ENCODE results near the gene RYR2. TPM values are rescaled to one million over a fixed set of nuclear protein-coding genes. Genes with fewer than 3 reads are reported as not detected.
"Not testable (repeated sequence)": the region's sequence is repeated elsewhere in the genome, so short reads cannot be mapped to it uniquely, and the experiment has no call there.

Gene RYR2
- total RNA-seq, 1 donor from 2014 or later, result 572 TPM

- no peak for DNase-seq (ENCODE audit: low spot score)
- intact Hi-C loops (cut with DNase I), result no loop called here
These were observed 732.3 kb downstream of the RYR2 start for GRCh38 chr1:237774246-237774645.

GRCh38 chr1:237779356-237779755 lies 737.4 kb downstream of the RYR2 start:
- DNase-seq (ENCODE audit: low spot score), result no peak
- intact Hi-C loops (cut with DNase I), result no loop called here

- intact Hi-C loops (cut with DNase I), result no loop called here
- no peak for DNase-seq (ENCODE audit: low spot score)
These were observed 744.2 kb downstream of the RYR2 start for GRCh38 chr1:237786066-237786719.

DNA sequence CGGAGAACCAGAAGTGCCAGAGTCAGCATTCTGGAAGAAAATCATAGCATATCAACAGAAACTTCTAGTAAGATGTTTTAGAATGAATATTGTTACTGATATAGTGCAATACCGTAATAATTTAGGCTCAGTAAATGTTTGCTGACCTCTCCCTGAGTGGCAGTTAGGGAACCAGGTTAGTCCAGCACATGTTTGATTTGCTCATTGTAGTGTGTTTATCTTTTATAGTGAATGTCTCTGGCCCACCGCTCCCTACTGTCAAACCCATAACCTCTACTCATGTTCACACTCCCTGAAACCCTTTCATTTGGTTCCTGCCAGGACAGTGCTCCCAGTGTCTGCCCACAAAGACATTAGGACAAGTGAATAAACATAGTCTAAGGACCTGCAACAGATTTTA lies 746.1 kb downstream of the RYR2 start:
- no peak for DNase-seq (ENCODE audit: low spot score)
- intact Hi-C loops (cut with DNase I), result no loop called here

- no peak for DNase-seq (ENCODE audit: low spot score)
- intact Hi-C loops (cut with DNase I), result no loop called here
These were observed 747.6 kb downstream of the RYR2 start for GRCh38 chr1:237789619-237790018.

DNA sequence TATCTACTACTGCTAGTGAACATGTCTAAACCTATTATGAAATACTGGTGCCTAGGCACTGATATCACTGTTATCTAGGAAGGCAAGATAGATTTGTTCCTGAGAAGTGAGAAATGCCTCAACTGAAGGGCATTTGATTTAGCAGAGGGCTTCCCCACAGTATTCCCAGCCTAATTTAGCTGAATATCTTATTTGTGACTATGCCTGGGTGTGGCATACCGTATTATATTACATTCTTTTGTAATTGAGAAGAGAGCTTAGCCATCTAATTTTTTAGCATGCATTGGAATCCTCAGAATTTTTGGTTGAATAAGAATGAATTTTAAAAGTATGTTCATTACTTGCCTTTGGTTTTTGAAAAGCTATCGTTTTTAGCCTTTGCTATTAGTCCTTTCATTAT lies 749.6 kb downstream of the RYR2 start:
- intact Hi-C loops (cut with DNase I), result no loop called here
- DNase-seq (ENCODE audit: low spot score), result no peak

DNA sequence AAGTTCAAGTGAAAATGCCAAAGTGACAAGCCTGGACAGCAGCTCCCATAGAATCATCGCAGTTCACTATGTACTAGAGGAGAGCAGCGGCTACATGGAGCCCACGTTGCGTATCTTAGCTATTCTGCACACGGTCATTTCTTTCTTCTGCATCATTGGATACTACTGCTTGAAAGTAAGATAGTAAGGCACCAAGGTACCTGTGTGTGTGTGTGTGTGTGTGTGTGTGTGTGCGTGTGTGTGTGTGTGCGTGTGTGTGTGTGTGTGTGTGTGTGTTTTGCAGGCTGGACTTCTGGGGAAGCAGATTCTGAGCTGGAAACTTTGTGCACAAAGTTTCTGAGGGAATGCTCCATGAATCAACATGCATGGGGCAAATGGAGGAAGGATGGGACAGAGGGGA lies 750.2 kb downstream of the RYR2 start:
- no peak for DNase-seq (ENCODE audit: low spot score)
- intact Hi-C loops (cut with DNase I), result no loop called here

GRCh38 chr1:237792726-237793125 lies 750.7 kb downstream of the RYR2 start:
- no peak for DNase-seq (ENCODE audit: low spot score)
- intact Hi-C loops (cut with DNase I), result no loop called here

DNA sequence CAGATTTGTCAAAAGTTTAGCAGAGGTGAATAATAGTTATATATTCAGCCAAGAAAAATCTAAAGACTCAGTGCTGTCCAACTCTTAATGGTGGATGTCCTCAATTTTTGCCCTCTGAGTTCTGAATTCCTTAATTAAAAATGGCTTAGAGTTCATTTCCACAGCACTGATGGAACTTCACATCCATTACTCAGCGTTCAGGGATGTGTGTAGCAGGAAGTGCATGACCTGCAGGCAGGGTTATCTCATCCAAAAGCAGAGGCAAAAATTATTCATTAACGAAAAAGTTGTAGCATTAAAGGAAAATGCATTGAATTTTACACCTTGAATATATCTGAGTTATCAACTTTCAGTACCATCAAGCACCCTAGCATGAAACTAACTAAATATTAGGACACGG lies 752.1 kb downstream of the RYR2 start:
- intact Hi-C loops (cut with DNase I), result no loop called here
- DNase-seq (ENCODE audit: low spot score), result no peak

- DNase-seq (ENCODE audit: low spot score), result no peak
- intact Hi-C loops (cut with DNase I), result no loop called here
These were observed 753.6 kb downstream of the RYR2 start for GRCh38 chr1:237795558-237795957.

DNA sequence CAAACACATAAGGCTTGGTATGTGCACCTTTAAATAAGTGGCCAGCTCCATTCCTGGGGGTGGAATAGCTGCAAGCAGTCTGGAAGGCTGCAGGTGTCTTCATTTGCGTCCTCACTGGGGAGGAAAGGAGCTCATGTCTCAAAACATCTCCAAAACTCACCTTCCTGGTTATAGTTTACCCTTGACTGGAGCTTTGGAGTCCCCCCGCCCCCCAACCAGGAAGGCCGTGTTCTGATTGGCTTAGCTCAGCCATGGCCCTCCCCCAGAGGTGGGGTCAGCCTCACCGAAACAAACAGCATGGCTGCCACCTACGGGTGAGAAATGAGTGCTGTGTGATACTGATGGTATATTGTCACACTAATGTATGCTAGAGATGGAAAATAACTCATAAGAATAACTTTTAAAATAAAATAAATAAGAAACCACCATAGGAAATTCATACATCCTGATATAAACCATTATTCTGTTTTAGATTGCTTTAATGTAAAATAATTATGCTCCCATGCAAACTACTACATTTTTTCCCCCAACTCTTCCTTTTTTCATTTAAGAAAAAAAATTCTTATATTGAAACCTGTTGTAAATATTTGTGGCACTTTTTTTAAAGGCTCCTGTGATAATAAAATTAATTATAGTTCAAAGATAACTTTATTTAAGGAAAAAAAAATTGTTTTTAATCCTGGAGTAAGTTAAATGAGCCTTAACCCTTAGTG lies 757.9 kb downstream of the RYR2 start:
- intact Hi-C loops (cut with DNase I), result no loop called here

GRCh38 chr1:237804516-237804915 lies 762.5 kb downstream of the RYR2 start:
- DNase-seq (ENCODE audit: low spot score), result no peak
- intact Hi-C loops (cut with DNase I), result no loop called here

More for the DNA sequence above, 757.9 kb downstream of the RYR2 start:
- DNase-seq (ENCODE audit: low spot score), result no peak

GRCh38 chr1:237809099-237809498 lies 767.1 kb downstream of the RYR2 start:
- intact Hi-C loops (cut with DNase I), result no loop called here

DNA sequence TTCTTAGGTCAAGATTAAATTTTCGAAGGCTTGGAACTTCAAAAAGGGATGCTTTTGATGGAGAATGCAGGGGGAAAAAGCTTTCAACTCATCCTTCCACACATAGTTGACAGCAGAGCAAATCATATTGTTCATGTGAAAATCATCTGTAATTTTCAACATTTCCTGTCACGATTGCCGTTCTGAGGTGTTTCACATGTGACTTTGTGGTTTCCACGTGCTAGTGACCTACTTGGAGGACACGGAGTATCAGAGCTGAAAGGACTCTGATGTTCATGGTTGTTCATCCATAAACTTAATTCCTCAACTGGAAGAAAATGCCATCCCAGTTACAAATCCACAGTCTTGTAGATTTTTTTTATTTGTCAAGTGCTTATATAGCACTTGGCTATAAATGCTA lies 769.6 kb downstream of the RYR2 start:
- DNase-seq (ENCODE audit: low spot score), result no peak
- intact Hi-C loops (cut with DNase I), result no loop called here

More at GRCh38 chr1:237809099-237809498, 767.1 kb downstream of the RYR2 start:
- DNase-seq (ENCODE audit: low spot score), result no peak

DNA sequence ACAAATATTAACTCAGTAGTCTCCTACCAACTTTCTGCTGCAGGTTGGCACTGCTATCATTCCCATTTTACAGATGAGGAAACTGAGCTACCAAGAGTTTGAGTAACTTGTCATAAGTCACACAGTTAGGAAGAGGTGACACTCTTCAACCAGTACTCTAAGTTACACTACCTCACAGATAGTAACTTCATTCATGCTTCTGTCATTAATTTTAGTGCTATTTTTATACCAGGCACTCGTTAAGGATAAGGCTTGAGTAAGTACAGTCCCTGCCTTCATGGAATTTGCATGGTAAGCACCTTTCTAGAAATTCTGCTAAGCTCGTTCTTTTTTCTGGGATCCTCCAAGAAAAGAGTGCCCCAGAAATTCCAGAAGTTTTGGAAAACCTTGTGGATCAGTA lies 770.1 kb downstream of the RYR2 start:
- DNase-seq (ENCODE audit: low spot score), result no peak
- intact Hi-C loops (cut with DNase I), result no loop called here

DNA sequence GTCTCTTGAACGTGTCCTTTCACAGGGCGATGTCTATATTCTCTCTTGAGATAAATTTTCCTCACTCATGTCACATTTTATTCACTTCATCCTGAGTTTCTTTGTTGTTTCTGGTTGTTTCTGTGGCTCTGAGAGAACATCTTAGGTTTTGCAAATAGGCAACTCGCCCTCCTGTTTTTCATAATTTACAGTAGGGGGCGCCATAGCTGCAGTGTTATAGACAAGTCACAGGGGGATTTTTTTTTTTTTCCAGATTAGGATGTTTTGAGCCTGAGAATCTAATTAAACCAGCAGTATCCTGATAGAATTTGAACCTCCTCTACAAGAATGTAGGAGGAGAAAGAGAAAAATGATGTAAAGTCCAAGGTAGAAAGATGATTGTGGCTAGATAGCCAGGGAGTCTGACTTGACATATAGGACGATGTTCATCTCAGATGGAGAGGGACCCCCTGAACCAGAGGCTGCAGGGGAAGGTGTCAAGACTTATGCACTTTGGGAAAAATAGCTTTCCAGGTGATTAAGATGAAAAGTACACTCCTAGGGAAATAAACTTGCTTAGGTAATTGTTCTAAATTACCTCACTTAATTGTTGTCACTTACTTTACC lies 772.4 kb downstream of the RYR2 start:
- intact Hi-C loops (cut with DNase I), result no loop called here
- DNase-seq (ENCODE audit: low spot score), result no peak

DNA sequence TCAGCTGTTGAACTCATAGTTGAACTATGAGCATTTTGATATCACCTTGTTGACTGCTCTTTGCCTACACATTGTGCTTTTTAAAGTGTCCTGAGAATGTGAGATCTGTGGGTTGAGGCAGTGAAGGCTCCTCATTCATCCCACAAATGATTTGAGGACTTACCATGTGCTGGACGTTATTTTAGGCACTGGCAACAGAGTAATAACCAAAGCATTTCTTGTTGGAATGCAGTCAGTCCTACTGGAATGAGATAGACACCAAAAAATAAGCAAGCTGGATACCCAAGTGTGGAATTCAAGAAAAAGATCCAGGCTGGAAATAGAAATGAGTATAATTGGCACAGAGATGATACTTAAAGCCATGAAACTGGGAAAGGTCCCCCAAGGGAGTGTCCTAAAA lies 775.3 kb downstream of the RYR2 start:
- intact Hi-C loops (cut with DNase I), result no loop called here
- no peak for DNase-seq (ENCODE audit: low spot score)

GRCh38 chr1:237820634-237821033 lies 778.6 kb downstream of the RYR2 start:
- intact Hi-C loops (cut with DNase I); DNase-seq (ENCODE audit: low spot score): not testable (repeated sequence)

GRCh38 chr1:237832858-237833257 lies 790.9 kb downstream of the RYR2 start:
- intact Hi-C loops (cut with DNase I), result no loop called here
- no peak for DNase-seq (ENCODE audit: low spot score)

- no peak for DNase-seq (ENCODE audit: low spot score)
- intact Hi-C loops (cut with DNase I), result no loop called here
These were observed 792.1 kb downstream of the RYR2 start for GRCh38 chr1:237834048-237834447.

- DNase-seq (ENCODE audit: low spot score), result no peak
These were observed 792.5 kb downstream of the RYR2 start for GRCh38 chr1:237834461-237834860.

More at GRCh38 chr1:237834461-237834860, 792.5 kb downstream of the RYR2 start:
- intact Hi-C loops (cut with DNase I), result no loop called here
